OCI-LY3 (cell line): ENCODE data around the gene ASS1.

Source experiments
- H2AFZ ChIP-seq: fragments of 200-600, 300-600 bp; shearing (Covaris generic); 2 replicates; pipeline ENCODE4 v1.6.0; 2014; ENCODE audit warnings: antibody characterized with exemption, low read depth, low read length
- H3K27ac ChIP-seq: fragments of 200-600, 300-600 bp; sonication (generic); 2 replicates; pipeline ENCODE4 v1.5.1; 2014; ENCODE audit warnings: mild to moderate bottlenecking, low read length, moderate library complexity, mixed read lengths
- H3K27me3 ChIP-seq: fragments of 200-600, 300-600 bp; sonication (generic); 2 replicates; pipeline ENCODE4 v1.6.1; 2014; ENCODE audit warnings: low read depth, low read length, mixed read lengths
- H3K36me3 ChIP-seq: fragments of 200-600, 300-600 bp; sonication (generic); replicated peaks from 2 replicates; pipeline ENCODE3; 2014; ENCODE audit warnings: low read depth, low read length, mixed read lengths
- H3K4me1 ChIP-seq: fragments of 300-600, 200-600 bp; sonication (generic); 2 replicates; pipeline ENCODE4 v1.6.1; 2014; ENCODE audit warnings: low read length, mixed read lengths
- H3K4me2 ChIP-seq: fragments of 200-600, 300-600 bp; sonication (generic); 2 replicates; pipeline ENCODE4 v1.6.1; 2014; ENCODE audit warnings: low read length, mixed read lengths
- H3K4me3 ChIP-seq: fragments of 300-600, 200-600 bp; sonication (generic); 2 replicates; pipeline ENCODE4 v1.5.1; 2014; ENCODE audit warnings: antibody characterized with exemption, mild to moderate bottlenecking, low read length, moderate library complexity
- H3K79me2 ChIP-seq: fragments of 300-600, 200-600 bp; shearing (Covaris generic); 2 replicates; pipeline ENCODE4 v1.6.1; 2014; ENCODE audit warnings: mild to moderate bottlenecking, low read length, mixed read lengths
- H3K9ac ChIP-seq: fragments of 300-600, 200-600 bp; shearing (Covaris generic); 2 replicates; pipeline ENCODE4 v1.6.0; 2014; ENCODE audit warnings: mild to moderate bottlenecking, low read length, moderate library complexity
- H3K9me3 ChIP-seq: fragments of 200-600, 300-600 bp; shearing (Covaris generic); 2 replicates; pipeline ENCODE4 v1.6.1; 2014; ENCODE audit warnings: low read length, mixed read lengths; ENCODE audit not compliant: insufficient read depth
- H4K20me1 ChIP-seq: fragments of 200-600, 300-600 bp; sonication (generic); 2 replicates; pipeline ENCODE4 v1.6.1; 2016; ENCODE audit warnings: low read length, mixed read lengths; ENCODE audit not compliant: insufficient read depth
- CTCF ChIP-seq: fragments of 200-600, 300-600 bp; sonication (generic); IDR thresholded peaks from 2 replicates; pipeline ENCODE4 v1.5.1; 2014; ENCODE audit warnings: antibody characterized with exemption, low read length, low read depth
- EZH2phosphoT487 ChIP-seq: fragments of 200-600 bp; shearing (Covaris generic); IDR thresholded peaks from 2 replicates; pipeline ENCODE4 v1.6.1; 2018; ENCODE audit warnings: antibody characterized with exemption, mixed run types, low read depth

Gene ASS1

GRCh38 chr9:130488621-130489330 lies 44.0 kb downstream of the ASS1 start:
- H4K20me1 ChIP-seq = no peaks in the 10 kb centered on the region
- no peaks in the 10 kb centered on the region for H3K36me3 ChIP-seq

GRCh38 chr9:130490981-130491380 lies 46.2 kb downstream of the ASS1 start:
- Histone ChIP-seq H3K27ac (no peak overlapping the region), H3K9me3 (no peaks in the 10 kb centered on the region), H2AFZ (no peak overlapping the region), H3K4me3 (no peak overlapping the region), H3K4me1 (no peaks in the 10 kb centered on the region), H3K27me3 (no peaks in the 10 kb centered on the region), H3K36me3 (no peaks in the 10 kb centered on the region), H4K20me1 (no peaks in the 10 kb centered on the region), H3K4me2 (no peak overlapping the region), H3K9ac (no peak overlapping the region), H3K79me2 (no peaks in the 10 kb centered on the region)
- TF ChIP-seq EZH2phosphoT487 (no peak), CTCF (no peak)

More at GRCh38 chr9:130488621-130489330, 44.0 kb downstream of the ASS1 start:
- H3K79me2 ChIP-seq = no peaks in the 10 kb centered on the region
- H3K4me2 ChIP-seq = no peak overlapping the region
- H2AFZ ChIP-seq = no peak overlapping the region
- no peaks in the 10 kb centered on the region for H3K27me3 ChIP-seq
- no peaks in the 10 kb centered on the region for H3K4me1 ChIP-seq
- no peaks in the 10 kb centered on the region for H3K9me3 ChIP-seq
- no peak overlapping the region for H3K9ac ChIP-seq
- H3K4me3 ChIP-seq = no peak overlapping the region
- no peak for TF ChIP-seq EZH2phosphoT487
- no peak for TF ChIP-seq CTCF
- no peak overlapping the region for H3K27ac ChIP-seq

- no peak overlapping the region for H2AFZ ChIP-seq
- no peaks in the 10 kb centered on the region for H3K36me3 ChIP-seq
- H3K4me3 ChIP-seq = no peak overlapping the region
- H3K27ac ChIP-seq = no peak overlapping the region
- H4K20me1 ChIP-seq = no peaks in the 10 kb centered on the region
- no peak overlapping the region for H3K4me2 ChIP-seq
- H3K79me2 ChIP-seq = no peaks in the 10 kb centered on the region
- TF ChIP-seq EZH2phosphoT487 (no peak), CTCF (no peak)
- H3K9ac ChIP-seq = no peak overlapping the region
- no peaks in the 10 kb centered on the region for H3K27me3 ChIP-seq
- H3K9me3 ChIP-seq = no peaks in the 10 kb centered on the region
- H3K4me1 ChIP-seq = no peaks in the 10 kb centered on the region
Observed at GRCh38 chr9:130491830-130492482, 47.2 kb downstream of the ASS1 start.

GRCh38 chr9:130493021-130493420 lies 48.3 kb downstream of the ASS1 start:
- Histone ChIP-seq H3K27ac (no peak overlapping the region), H3K9me3 (no peaks in the 10 kb centered on the region), H3K36me3 (no peaks in the 10 kb centered on the region), H3K9ac (no peak overlapping the region), H3K27me3 (no peaks in the 10 kb centered on the region), H4K20me1 (no peaks in the 10 kb centered on the region), H3K4me3 (no peak overlapping the region), H3K4me2 (no peak overlapping the region), H3K4me1 (no peaks in the 10 kb centered on the region), H2AFZ (no peak overlapping the region), H3K79me2 (no peaks in the 10 kb centered on the region)
- TF ChIP-seq CTCF = no peak
- TF ChIP-seq EZH2phosphoT487 = no peak
